ENCODE data around the gene RAD51AP2. TPM values are rescaled to one million over a fixed set of nuclear protein-coding genes. Genes with fewer than 3 reads are reported as not detected.

The RAD51AP2 gene
- total and polyA plus RNA-seq, 2 of the 13 experiments (the other 11 are each of a cell fraction or from before 2014, with no cell fraction given): 0.11 to 0.12 TPM

GRCh38 chr2:17479875-17480274 is 38.4 kb downstream of the RAD51AP2 start (continued):
- TF ChIP-seq ASH2L (IDR thresholded peaks at IDR 0.05; ENCODE audit: insufficient read length, low read depth, low read length) (peak; percentile 50), CREB1 (IDR thresholded peaks at IDR 0.05) (no peak), CREB1 (CRISPR knock-in tag; IDR thresholded peaks at IDR 0.05) (peak; percentile 67), RCOR2 (CRISPR knock-in tag; IDR thresholded peaks at IDR 0.05) (peak; percentile 59; the same call in 1 of the 2 replicates), HHEX (CRISPR knock-in tag; IDR thresholded peaks at IDR 0.05) (peak; percentile 56; the same call in 1 of the 2 replicates), SMARCC2 (IDR thresholded peaks at IDR 0.05) (peak; percentile 93), ZFP36L1 (CRISPR knock-in tag; IDR thresholded peaks at IDR 0.05) (peak; percentile 65; the same call in 1 of the 2 replicates), RARA (CRISPR knock-in tag; IDR thresholded peaks at IDR 0.05) (peak; percentile 75), ZNF792 (CRISPR knock-in tag; IDR thresholded peaks at IDR 0.05) (peak; percentile 91), ISL2 (CRISPR knock-in tag; IDR thresholded peaks at IDR 0.05) (peak; percentile 90), ZNF710 (CRISPR knock-in tag; IDR thresholded peaks at IDR 0.05; ENCODE audit: borderline replicate concordance) (no peak), HDAC2 (CRISPR knock-in tag; IDR thresholded peaks at IDR 0.05) (peak; percentile 72; the same call in 1 of the 2 replicates), KDM5A (IDR thresholded peaks at IDR 0.05; ENCODE audit: borderline replicate concordance, low read length) (no peak), HMGA1 (CRISPR knock-in tag; conservative IDR thresholded peaks at IDR 0.05) (no peak), PAWR (CRISPR knock-in tag; IDR thresholded peaks at IDR 0.05; ENCODE audit: borderline replicate concordance) (no peak), NCOA2 (CRISPR knock-in tag; IDR thresholded peaks at IDR 0.05) (peak; percentile 87), ZNF691 (CRISPR knock-in tag; IDR thresholded peaks at IDR 0.05; ENCODE audit: borderline replicate concordance, low read depth) (no peak), ZFY (CRISPR knock-in tag; IDR thresholded peaks at IDR 0.05) (no peak), ZNF225 (CRISPR knock-in tag; IDR thresholded peaks at IDR 0.05) (no peak), SRSF4 (IDR thresholded peaks at IDR 0.05; ENCODE audit: low read depth, low read length, poor library complexity, severe bottlenecking) (no peak), TOE1 (CRISPR knock-in tag; IDR thresholded peaks at IDR 0.05) (peak; percentile 65; the same call in 1 of the 2 replicates), FOXK1 (CRISPR knock-in tag; IDR thresholded peaks at IDR 0.05; ENCODE audit: borderline replicate concordance, low read depth) (peak; percentile 66; the same call in 1 of the 2 replicates), ZNF24 (IDR thresholded peaks at IDR 0.05) (no peak), ZNF343 (CRISPR knock-in tag; IDR thresholded peaks at IDR 0.05) (no peak), ZFP37 (CRISPR knock-in tag; IDR thresholded peaks at IDR 0.05; ENCODE audit: borderline replicate concordance) (0 out of 2 replicates have a peak, but pooled peaks have one; percentile 63)
- TF ChIP-seq, protein P1, sequence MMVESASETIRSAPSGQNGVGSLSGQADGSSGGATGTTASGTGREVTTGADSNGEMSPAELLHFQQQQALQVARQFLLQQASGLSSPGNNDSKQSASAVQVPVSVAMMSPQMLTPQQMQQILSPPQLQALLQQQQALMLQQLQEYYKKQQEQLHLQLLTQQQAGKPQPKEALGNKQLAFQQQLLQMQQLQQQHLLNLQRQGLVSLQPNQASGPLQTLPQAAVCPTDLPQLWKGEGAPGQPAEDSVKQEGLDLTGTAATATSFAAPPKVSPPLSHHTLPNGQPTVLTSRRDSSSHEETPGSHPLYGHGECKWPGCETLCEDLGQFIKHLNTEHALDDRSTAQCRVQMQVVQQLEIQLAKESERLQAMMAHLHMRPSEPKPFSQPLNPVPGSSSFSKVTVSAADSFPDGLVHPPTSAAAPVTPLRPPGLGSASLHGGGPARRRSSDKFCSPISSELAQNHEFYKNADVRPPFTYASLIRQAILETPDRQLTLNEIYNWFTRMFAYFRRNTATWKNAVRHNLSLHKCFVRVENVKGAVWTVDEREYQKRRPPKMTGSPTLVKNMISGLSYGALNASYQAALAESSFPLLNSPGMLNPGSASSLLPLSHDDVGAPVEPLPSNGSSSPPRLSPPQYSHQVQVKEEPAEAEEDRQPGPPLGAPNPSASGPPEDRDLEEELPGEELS (CRISPR knock-in tag; IDR thresholded peaks at IDR 0.05): peak; percentile 62
- TF ChIP-seq, protein P2, sequence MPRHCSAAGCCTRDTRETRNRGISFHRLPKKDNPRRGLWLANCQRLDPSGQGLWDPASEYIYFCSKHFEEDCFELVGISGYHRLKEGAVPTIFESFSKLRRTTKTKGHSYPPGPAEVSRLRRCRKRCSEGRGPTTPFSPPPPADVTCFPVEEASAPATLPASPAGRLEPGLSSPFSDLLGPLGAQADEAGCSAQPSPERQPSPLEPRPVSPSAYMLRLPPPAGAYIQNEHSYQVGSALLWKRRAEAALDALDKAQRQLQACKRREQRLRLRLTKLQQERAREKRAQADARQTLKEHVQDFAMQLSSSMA (CRISPR knock-in tag; IDR thresholded peaks at IDR 0.05): no peak
- TF ChIP-seq, protein P3, sequence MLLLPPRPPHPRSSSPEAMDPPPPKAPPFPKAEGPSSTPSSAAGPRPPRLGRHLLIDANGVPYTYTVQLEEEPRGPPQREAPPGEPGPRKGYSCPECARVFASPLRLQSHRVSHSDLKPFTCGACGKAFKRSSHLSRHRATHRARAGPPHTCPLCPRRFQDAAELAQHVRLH (CRISPR knock-in tag; IDR thresholded peaks at IDR 0.05; ENCODE audit: borderline replicate concordance, low read depth): no peak

Data from HepG2 (cell line).